OCI-LY1 (cell line): Measurements from ENCODE around the gene SPRING1.
"Not testable (repeated sequence)": the region's sequence is repeated elsewhere in the genome, so short reads cannot be mapped to it uniquely, and the experiment has no call there.

Source experiments
- H2AFZ ChIP-seq: fragments of 200-600 bp; sonication (generic), shearing (Covaris generic); 2 replicates; pipeline ENCODE4 v1.6.0; 2014; ENCODE audit warnings: antibody characterized with exemption, mild to moderate bottlenecking, low read length
- H3F3A ChIP-seq: fragments of 200-600 bp; sonication (generic), shearing (Covaris generic); 2 replicates; pipeline ENCODE4 v1.6.0; 2014; ENCODE audit warnings: mild to moderate bottlenecking, antibody characterized with exemption, low read length, moderate library complexity; ENCODE audit not compliant: insufficient read depth
- H3K27ac ChIP-seq: fragments of 200-600 bp; sonication (generic); 2 replicates; pipeline ENCODE4 v1.5.1; 2014; ENCODE audit warnings: low read length, mixed run types, mild to moderate bottlenecking, low read depth; ENCODE audit not compliant: poor library complexity, severe bottlenecking
- H3K27me3 ChIP-seq: fragments of 200-600 bp; sonication (generic); 2 replicates; pipeline ENCODE4 v1.6.0; 2014; ENCODE audit warnings: antibody characterized with exemption, mild to moderate bottlenecking, low read length, moderate library complexity; ENCODE audit not compliant: insufficient read depth
- H3K36me3 ChIP-seq: fragments of 200-600 bp; sonication (generic); 2 replicates; pipeline ENCODE4 v1.6.1; 2014; ENCODE audit warnings: mild to moderate bottlenecking, antibody characterized with exemption, low read length, moderate library complexity, mixed read lengths; ENCODE audit not compliant: insufficient read depth
- H3K4me1 ChIP-seq: fragments of 200-600 bp; sonication (generic); 2 replicates; pipeline ENCODE4 v1.5.1; 2014; ENCODE audit warnings: mild to moderate bottlenecking, low read length, moderate library complexity; ENCODE audit not compliant: insufficient read depth, severe bottlenecking
- H3K4me2 ChIP-seq: fragments of 200-600 bp; sonication (generic), shearing (Covaris generic); 2 replicates; pipeline ENCODE4 v1.6.1; 2014; ENCODE audit warnings: low read length
- H3K4me3 ChIP-seq: fragments of 200-600 bp; sonication (generic); 2 replicates; pipeline ENCODE4 v1.5.1; 2014; ENCODE audit warnings: low read length, low read depth, mild to moderate bottlenecking, mixed read lengths; ENCODE audit not compliant: poor library complexity, severe bottlenecking
- H3K79me2 ChIP-seq: fragments of 200-600 bp; shearing (Covaris generic); 2 replicates; pipeline ENCODE4 v1.6.1; 2016; ENCODE audit warnings: mixed run types, low read length, mixed read lengths; ENCODE audit not compliant: insufficient read depth
- H3K9ac ChIP-seq: fragments of 200-600 bp; sonication (generic), shearing (Covaris generic); 2 replicates; pipeline ENCODE4 v1.6.1; 2014; ENCODE audit warnings: mild to moderate bottlenecking, low read length, mixed read lengths
- H3K9me2 ChIP-seq: fragments of 200-600 bp; sonication (generic), shearing (Covaris generic); 2 replicates; pipeline ENCODE4 v1.6.1; 2014; ENCODE audit warnings: low read depth, mild to moderate bottlenecking, low read length, mixed read lengths
- H3K9me3 ChIP-seq: fragments of 200-600 bp; shearing (Covaris generic); 2 replicates; pipeline ENCODE4 v1.6.1; 2014; ENCODE audit warnings: low read length, mixed read lengths
- H4K20me1 ChIP-seq: fragments of 200-600 bp; sonication (generic), shearing (Covaris generic); 2 replicates; pipeline ENCODE4 v1.6.0; 2016; ENCODE audit warnings: mild to moderate bottlenecking, low read length; ENCODE audit not compliant: insufficient read depth
- CTCF ChIP-seq: fragments of 200-600 bp; sonication (generic), shearing (Covaris generic); IDR thresholded peaks from 2 replicates; pipeline ENCODE4 v1.5.1; 2017; ENCODE audit warnings: mild to moderate bottlenecking, antibody characterized with exemption, low read length, moderate library complexity, mixed read lengths
- EZH2 ChIP-seq: fragments of 200-600 bp; sonication (generic), shearing (Covaris generic); IDR thresholded peaks from 2 replicates; pipeline ENCODE4 v1.8.0; 2017; ENCODE audit warnings: borderline replicate concordance, mixed run types, mild to moderate bottlenecking, antibody characterized with exemption, low read length, moderate library complexity, mixed read lengths

SPRING1 gene

GRCh38 chr12:116750298-116750697, 12.4 kb upstream of the SPRING1 start:
- H3K4me2 ChIP-seq: no peak overlapping the region
- H3K27me3 ChIP-seq: no peaks in the 10 kb centered on the region
- no peaks in the 10 kb centered on the region for H4K20me1 ChIP-seq
- H3F3A ChIP-seq: no peaks in the 10 kb centered on the region
- no peak overlapping the region for H3K9ac ChIP-seq
- no peak for TF ChIP-seq CTCF
- no peak for TF ChIP-seq EZH2
- H3K4me3 ChIP-seq: no peak overlapping the region
- no peak overlapping the region for H3K27ac ChIP-seq
- H3K9me3 ChIP-seq: no peaks in the 10 kb centered on the region
- no peaks in the 10 kb centered on the region for H3K9me2 ChIP-seq
- H3K36me3 ChIP-seq: peaks cover 54% of the 10 kb centered on the region
- H2AFZ ChIP-seq: no peak overlapping the region
- H3K4me1 ChIP-seq: no peaks in the 10 kb centered on the region
- no peaks in the 10 kb centered on the region for H3K79me2 ChIP-seq

- Histone ChIP-seq H3K9me3 (no peaks in the 10 kb centered on the region), H3K4me2 (no peak overlapping the region), H3K27ac (no peak overlapping the region), H3K4me1 (peaks cover 2% of the 10 kb centered on the region), H3K79me2 (no peaks in the 10 kb centered on the region), H3K27me3 (no peaks in the 10 kb centered on the region), H3K4me3 (no peak overlapping the region), H4K20me1 (no peaks in the 10 kb centered on the region), H3F3A (no peaks in the 10 kb centered on the region), H3K9ac (no peak overlapping the region), H2AFZ (no peak overlapping the region), H3K36me3 (peaks cover 54% of the 10 kb centered on the region), H3K9me2 (no peaks in the 10 kb centered on the region)
- TF ChIP-seq EZH2: no peak
Observed at GRCh38 chr12:116749884-116750283, 12.0 kb upstream of the SPRING1 start.

GRCh38 chr12:116745554-116745953, 7.7 kb upstream of the SPRING1 start:
- Histone ChIP-seq H3F3A (0 out of 2 replicates have a peak, but pooled peaks cover 2% of the 10 kb centered on the region), H3K79me2 (no peaks in the 10 kb centered on the region), H2AFZ (no peak overlapping the region), H3K9me2 (no peaks in the 10 kb centered on the region), H4K20me1 (no peaks in the 10 kb centered on the region), H3K9me3 (no peaks in the 10 kb centered on the region), H3K4me2 (no peak overlapping the region), H3K27ac (no peak overlapping the region), H3K4me3 (no peak overlapping the region), H3K4me1 (peaks cover 35% of the 10 kb centered on the region), H3K27me3 (no peaks in the 10 kb centered on the region), H3K9ac (no peak overlapping the region), H3K36me3 (peaks cover 37% of the 10 kb centered on the region)
- TF ChIP-seq CTCF (no peak), EZH2 (no peak)

- H3K9me3 ChIP-seq: no peaks in the 10 kb centered on the region
- peak overlapping the region; percentile 24 for H3K4me3 ChIP-seq
- peak overlapping the region; percentile 92 for H3K27ac ChIP-seq
- no peaks in the 10 kb centered on the region for H3K27me3 ChIP-seq
- no peaks in the 10 kb centered on the region for H3K79me2 ChIP-seq
- H3K9me2 ChIP-seq: no peaks in the 10 kb centered on the region
- no peaks in the 10 kb centered on the region for H4K20me1 ChIP-seq
- TF ChIP-seq EZH2 (no peak), CTCF (no peak)
- no peak overlapping the region for H2AFZ ChIP-seq
- 0 out of 2 replicates have a peak, but pooled peaks cover 2% of the 10 kb centered on the region for H3F3A ChIP-seq
- peaks cover 34% of the 10 kb centered on the region; the same call in 1 of the 2 replicates for H3K36me3 ChIP-seq
- H3K9ac ChIP-seq: peak overlapping the region; percentile 54
- peaks cover 37% of the 10 kb centered on the region for H3K4me1 ChIP-seq
- peak overlapping the region; percentile 48 for H3K4me2 ChIP-seq
Observed at GRCh38 chr12:116744766-116745165, 6.9 kb upstream of the SPRING1 start.

GRCh38 chr12:116742787-116743186, 4.9 kb upstream of the SPRING1 start:
- not testable (repeated sequence) for H3K9ac ChIP-seq, H3K79me2 ChIP-seq, H2AFZ ChIP-seq, H3K27me3 ChIP-seq, H3K9me3 ChIP-seq, H4K20me1 ChIP-seq, H3F3A ChIP-seq, H3K9me2 ChIP-seq, H3K4me3 ChIP-seq, H3K4me2 ChIP-seq
- H3K36me3 ChIP-seq: peaks cover 22% of the 10 kb centered on the region; the same call in 1 of the 2 replicates
- H3K27ac ChIP-seq: peak overlapping the region; percentile 50
- H3K4me1 ChIP-seq: peaks cover 49% of the 10 kb centered on the region
